Breast epithelium (tissue), 4 donors: ENCODE data around the gene DIP2B. TPM values are rescaled to one million over a fixed set of nuclear protein-coding genes. Genes with fewer than 3 reads are reported as not detected.

ENCODE experiments used
- DNase-seq, 2 donors: peaks; one replicate each; pipeline ENCODE4 v3.0.0-alpha.2; 2019; ENCODE audit warnings: low spot score in 2 of 2
- H3K27ac ChIP-seq, 2 donors: fragments of 200-600 bp; sonication (generic) in 1 of 2; one replicate each; pipeline ENCODE4 v1.5.1; 2016 to 2019; ENCODE audit warnings: mild to moderate bottlenecking in 1 of 2
- H3K27me3 ChIP-seq, 2 donors: fragments of 200-600 bp; sonication (generic) in 1 of 2; one replicate each; pipeline versions ENCODE4 v1.5.1 to v1.6.0; 2017 to 2019; ENCODE audit warnings: control low read depth in 1 of 2, mild to moderate bottlenecking in 1 of 2
- H3K36me3 ChIP-seq: fragments of 200-600 bp; one replicate; pipeline ENCODE4 v1.5.1; 2019
- H3K4me1 ChIP-seq, 2 donors: fragments of 200-600 bp; sonication (generic); one replicate each; pipeline ENCODE4 v1.5.1; 2016 to 2019; ENCODE audit warnings: control low read depth in 1 of 2
- H3K4me3 ChIP-seq, 3 donors: fragments of 200-600 bp; sonication (generic); 1 replicate in 2 of 3; 2 replicates in 1 of 3; pipeline ENCODE4 v1.5.1; 2016 to 2019; ENCODE audit warnings: mild to moderate bottlenecking in 3 of 3, moderate library complexity in 2 of 3
- H3K9me3 ChIP-seq, 2 donors: fragments of 200-600 bp; sonication (generic) in 1 of 2; one replicate each; pipeline ENCODE4 v1.5.1; 2016 to 2019; ENCODE audit warnings: control low read depth in 1 of 2
- CTCF ChIP-seq, 3 donors: fragments of 450-650 bp; IDR thresholded peaks; one replicate each; pipeline ENCODE4 v1.5.1; 2016 to 2017; ENCODE audit warnings: antibody characterized with exemption in 3 of 3, mild to moderate bottlenecking in 3 of 3, moderate library complexity in 3 of 3
- POLR2A ChIP-seq: fragments of 450-650 bp; IDR thresholded peaks from one replicate; pipeline ENCODE4 v1.6.1; 2016; ENCODE audit warnings: antibody characterized with exemption, mild to moderate bottlenecking, moderate library complexity
- POLR2AphosphoS5 ChIP-seq, 3 donors: sonication (generic); formaldehyde crosslinking; IDR thresholded peaks; one replicate each; pipeline ENCODE4 v1.6.1; 2017; ENCODE audit warnings: antibody characterized with exemption in 3 of 3
- intact Hi-C: fragments of 100-400 bp; cut with DNase I; formaldehyde crosslinking; loops from one replicate; pipeline ENCODE4 v1.15.1; 2023; ENCODE audit warnings: low total_unique reads
- total RNA-seq, 3 donors: library from RNA; depleted of rRNA; stranded (reverse); fragments of >200 nt; gene quantifications; one replicate each; pipeline ENCODE4 v1.1.0, GENCODE V29; 2016

DIP2B gene
- total RNA-seq, 3 donors from 2014 or later, result 26.6 to 44.8 (median 33.4) TPM

GRCh38 chr12:50595667-50596066 is 90.9 kb downstream of the DIP2B start:
- no peak overlapping the region for H3K27ac ChIP-seq
- H3K4me1 ChIP-seq, result no peaks in the 10 kb centered on the region
- no peaks in the 10 kb centered on the region for H3K27me3 ChIP-seq
- no peaks in the 10 kb centered on the region for H3K9me3 ChIP-seq
- no peak overlapping the region for H3K4me3 ChIP-seq
- intact Hi-C loops, result no loop called here
- no peak for TF ChIP-seq CTCF (IDR thresholded peaks at IDR 0.05)
- TF ChIP-seq POLR2AphosphoS5 (IDR thresholded peaks at IDR 0.05), result no peak
- no peak for TF ChIP-seq POLR2A
- H3K36me3 ChIP-seq, result no peaks in the 10 kb centered on the region
- no peak for DNase-seq

GRCh38 chr12:50597200-50598195 is 92.7 kb downstream of the DIP2B start:
- intact Hi-C loops, result no loop called here
- TF ChIP-seq POLR2A (no peak), POLR2AphosphoS5 (IDR thresholded peaks at IDR 0.05) (no peak), CTCF (IDR thresholded peaks at IDR 0.05) (no peak)
- Histone ChIP-seq H3K36me3 (no peaks in the 10 kb centered on the region), H3K4me1 (no peaks in the 10 kb centered on the region), H3K4me3 (no peak overlapping the region), H3K27me3 (no peaks in the 10 kb centered on the region), H3K27ac (peak overlapping the region; percentile 8 to 11), H3K9me3 (no peaks in the 10 kb centered on the region)
- no peak for DNase-seq

- no peak for TF ChIP-seq POLR2A
- Histone ChIP-seq H3K27me3 (no peaks in the 10 kb centered on the region), H3K9me3 (no peaks in the 10 kb centered on the region), H3K4me3 (no peak overlapping the region), H3K36me3 (no peaks in the 10 kb centered on the region), H3K27ac (peak overlapping the region; percentile 8 to 11), H3K4me1 (peaks cover 0 to 4% of the 10 kb centered on the region in 2 donors)
- intact Hi-C loops, result no loop called here
- DNase-seq, result no peak
Measured at GRCh38 chr12:50598321-50598862, 93.6 kb downstream of the DIP2B start.

- TF ChIP-seq POLR2AphosphoS5 (IDR thresholded peaks at IDR 0.05) (no peak), POLR2A (no peak), CTCF (IDR thresholded peaks at IDR 0.05) (no peak)
Measured at GRCh38 chr12:50599366-50600095, 94.7 kb downstream of the DIP2B start.

GRCh38 chr12:50600364-50600763 is 95.6 kb downstream of the DIP2B start:
- DNase-seq, result no peak
- no peak for TF ChIP-seq POLR2AphosphoS5 (IDR thresholded peaks at IDR 0.05)
- no peak for TF ChIP-seq POLR2A
- no peak for TF ChIP-seq CTCF (IDR thresholded peaks at IDR 0.05)
- Histone ChIP-seq H3K4me3 (no peak overlapping the region), H3K9me3 (no peaks in the 10 kb centered on the region), H3K27me3 (no peaks in the 10 kb centered on the region), H3K36me3 (no peaks in the 10 kb centered on the region), H3K27ac (no peak overlapping the region), H3K4me1 (peaks cover 0 to 10% of the 10 kb centered on the region in 2 donors)
- intact Hi-C loops, result no loop called here

More at GRCh38 chr12:50599366-50600095, 94.7 kb downstream of the DIP2B start:
- Histone ChIP-seq H3K27me3 (no peaks in the 10 kb centered on the region), H3K36me3 (no peaks in the 10 kb centered on the region), H3K27ac (no peak overlapping the region), H3K9me3 (no peaks in the 10 kb centered on the region), H3K4me3 (no peak overlapping the region), H3K4me1 (peaks cover 0 to 10% of the 10 kb centered on the region in 2 donors)
- no peak for DNase-seq
- intact Hi-C loops, result no loop called here
